HepG2 (cell line): ENCODE data around the gene ANTXR1. TPM values are rescaled to one million over a fixed set of nuclear protein-coding genes. Genes with fewer than 3 reads are reported as not detected.

Source experiments
- ATAC-seq: fragments of 200-7000 bp; cut with Tn5 transposase; 3 replicates; pipeline ENCODE4 v1.9.1; 2020; ENCODE audit warnings: mild to moderate bottlenecking, moderate library complexity
- BruUV-seq: library from RNA; stranded (reverse); fragments of 400-500 nt; replicated peaks from 2 replicates; lab custom pipeline; 2021; lab: Mats Ljungman, UMichigan
- CTCF ChIA-PET: fragments of 300-600 bp; formaldehyde crosslinking; extraction: SDS; loops from one replicate; lab custom pipeline; 2021; ENCODE audit warnings: low total read pairs, inconsistent platforms, low intra/inter-chr PET ratio; lab: Yijun Ruan, JAX
- POLR2A ChIA-PET: fragments of 350-600 bp; sonication (Branson Sonifier 250); formaldehyde crosslinking; loops from one replicate; lab custom pipeline; 2020; ENCODE audit warnings: antibody characterized with exemption, inconsistent platforms; lab: Yijun Ruan, JAX
- DNase-seq: peaks from one replicate; pipeline ENCODE4 v3.0.0-alpha.2; 2015; ENCODE audit warnings: low spot score
- FAIRE-seq: peaks from 3 replicates; lab custom pipeline; 2011; peaks lifted over from hg19 to GRCh38; lab: Jason Lieb, UNC
- H2AFZ ChIP-seq: one replicate; pipeline ENCODE4 v1.6.1; 2011; ENCODE audit warnings: low read length, inconsistent platforms
- H3K27ac ChIP-seq: fragments of 300-600 bp; 3 replicates; pipeline ENCODE4 v1.8.0; 2011; ENCODE audit warnings: mixed run types, mild to moderate bottlenecking, mixed read lengths, low read length, inconsistent platforms; ENCODE audit not compliant: insufficient read depth; ENCODE audit errors: extremely low read length
- H3K27me3 ChIP-seq, 2 experiments: fragments of 200-600 bp in 1 of 2; 2 replicates in 1 of 2; 3 replicates in 1 of 2; pipeline versions ENCODE4 v1.6.0 to v1.8.0; 2011; ENCODE audit warnings: low read length in 2 of 2, mild to moderate bottlenecking in 2 of 2, moderate library complexity in 2 of 2, inconsistent platforms in 1 of 2; ENCODE audit not compliant: insufficient read depth in 2 of 2, control insufficient read depth in 1 of 2
- H3K36me3 ChIP-seq, 2 experiments: fragments of 200-600 bp in 1 of 2; replicated peaks in 1 of 2; 2 replicates in 1 of 2; 3 replicates in 1 of 2; pipeline versions ENCODE4 v1.5.1 to v1.8.0; 2011; ENCODE audit warnings: low read length in 2 of 2, inconsistent platforms in 1 of 2; ENCODE audit not compliant: insufficient read depth in 2 of 2, control insufficient read depth in 1 of 2
- H3K4me1 ChIP-seq: 2 replicates; pipeline ENCODE4 v1.5.1; 2012; ENCODE audit warnings: low read length, inconsistent platforms; ENCODE audit not compliant: insufficient read depth
- H3K4me2 ChIP-seq: 2 replicates; pipeline ENCODE4 v1.6.0; 2011; ENCODE audit warnings: low read depth, low read length, inconsistent platforms
- H3K4me3 ChIP-seq, 3 experiments: fragments of 200-600 bp in 1 of 3; sonication (generic), shearing (Covaris generic) in 1 of 3; replicated peaks in 1 of 3; 2 replicates each; pipeline ENCODE4 v1.5.1; 2011 to 2016; ENCODE audit warnings: low read length in 3 of 3, inconsistent platforms in 2 of 3, low read depth in 2 of 3, mild to moderate bottlenecking in 2 of 3, control low read depth in 1 of 3, mixed read lengths in 1 of 3; ENCODE audit not compliant: insufficient read depth in 1 of 3
- H3K79me2 ChIP-seq: one replicate; pipeline ENCODE4 v1.6.1; 2011; ENCODE audit warnings: low read length, inconsistent platforms; ENCODE audit not compliant: insufficient read depth
- H3K9ac ChIP-seq: 2 replicates; pipeline ENCODE4 v1.6.0; 2011; ENCODE audit warnings: mild to moderate bottlenecking, low read depth, low read length, inconsistent platforms; ENCODE audit not compliant: insufficient read depth
- H3K9me3 ChIP-seq: 2 replicates; pipeline ENCODE4 v1.5.1; 2012; ENCODE audit warnings: mild to moderate bottlenecking, low read length
- H4K20me1 ChIP-seq: 2 replicates; pipeline ENCODE4 v1.6.0; 2011; ENCODE audit warnings: inconsistent platforms, mild to moderate bottlenecking, low read length, moderate library complexity; ENCODE audit not compliant: insufficient read depth
- BATF2 ChIP-seq: sonication (generic); formaldehyde crosslinking; IDR thresholded peaks from 2 replicates; pipeline ENCODE4 v1.8.0; 2022; ENCODE audit warnings: mild to moderate bottlenecking, missing genetic modification reagents, moderate library complexity
- MAFF ChIP-seq: IDR thresholded peaks from 2 replicates; pipeline ENCODE4 v1.6.1; 2011; ENCODE audit warnings: low read depth, low read length, improper control_type of control experiment
- RFX1 ChIP-seq: fragments of 450-650 bp; IDR thresholded peaks from 2 replicates; pipeline ENCODE4 v1.6.1; 2017
- ZNF350 ChIP-seq: sonication (generic); formaldehyde crosslinking; IDR thresholded peaks from 2 replicates; pipeline ENCODE4 v1.4.0; 2020; ENCODE audit warnings: mild to moderate bottlenecking, low read depth, missing genetic modification reagents, borderline replicate concordance
- ZNF616 ChIP-seq: sonication (generic); formaldehyde crosslinking; IDR thresholded peaks from 2 replicates; pipeline ENCODE4 v1.5.0; 2020; ENCODE audit warnings: low read depth, mild to moderate bottlenecking, missing genetic modification reagents
- WGBS: methylation state at CpG from one replicate; pipeline ENCODE4 v1.1.6; 2017; ENCODE audit warnings: low lambda C conversion rate; 5-methylcytosine and 5-hydroxymethylcytosine counted together
- in situ Hi-C: cut with HindIII; loops from 2 replicates; pipeline ENCODE4 v1.10.0; 2017; ENCODE audit warnings: low pct_unique_long_range_greater_than_20kb; ENCODE audit not compliant: extremely low pct_ligation_motif_present
- intact Hi-C: fragments of 100-400 bp; cut with micrococcal nuclease; formaldehyde crosslinking; loops from one replicate; pipeline ENCODE4 v1.10.0; 2022; ENCODE audit not compliant: unreplicated experiment
- polyA plus RNA-seq, 8 experiments: library from polyadenylated mRNA; depleted of rRNA in 3 of 8; stranded (reverse) in 7 of 8; unstranded in 1 of 8; fragments of >200 nt; fragmentation: Illumina TruSeq in 4 of 8; extraction: Trizol in 4 of 8; gene quantifications; 2 replicates each; pipeline versions ENCODE4 v1.2.1 to v1.2.3, GENCODE V29; 2011 to 2016; ENCODE audit warnings: low read depth in 4 of 8, missing spikeins in 1 of 8, mixed read lengths in 1 of 8; ENCODE audit not compliant: insufficient read depth in 1 of 8
- total RNA-seq, 5 experiments: library from RNA; depleted of rRNA; stranded (reverse); fragments of >200 nt; fragmentation: Illumina TruSeq; extraction: Trizol; gene quantifications; 2 replicates each; pipeline ENCODE4 v1.2.3, GENCODE V29; 2016; ENCODE audit warnings: low read depth in 1 of 5

Gene ANTXR1
- total and polyA plus RNA-seq, 2 of the 13 experiments (the other 11 are each of a cell fraction or from before 2014, with no cell fraction given) = 4.5 to 12.7 TPM

GRCh38 chr2:69168144-69168813, 155.3 kb downstream of the ANTXR1 start:
- peaks cover 0 to 1% of the 10 kb centered on the region in 2 experiments; a peak in 1 of 5 replicates for H3K36me3 ChIP-seq
- TF ChIP-seq RFX1 (0 out of 2 replicates have a peak, but pooled peaks have one; percentile 1), ZNF616 (CRISPR knock-in tag) (0 out of 2 replicates have a peak, but pooled peaks have one; percentile 40), ZNF350 (no peak)
- FAIRE-seq (no peak), DNase-seq (no peak), ATAC-seq (no peak)
- no peak overlapping the region for H3K4me2 ChIP-seq
- BruUV-seq = no TSS peak
- no peaks in the 10 kb centered on the region for H4K20me1 ChIP-seq
- H3K4me3 ChIP-seq = no peak overlapping the region
- intact Hi-C loops = no loop called here
- in situ Hi-C loops = loop anchor here (5.0 kb wide), 1 partner anchor 134 kb away; no protein-coding TSS in a partner anchor
- H3K27ac ChIP-seq = no peak overlapping the region
- H3K9ac ChIP-seq = no peak overlapping the region
- POLR2A ChIA-PET = interaction anchor here (1.9 to 2.3 kb wide), 2 partner anchors 8 to 10 kb away, joined by 4 to 46 read pairs; no protein-coding TSS in a partner anchor
- no peak overlapping the region for H2AFZ ChIP-seq
- no peaks in the 10 kb centered on the region for H3K27me3 ChIP-seq
- peaks cover 75% of the 10 kb centered on the region for H3K4me1 ChIP-seq
- WGBS = 97% methylated on average over 3 of the region's 3 CpGs
- CTCF ChIA-PET = no interaction called here
- no peaks in the 10 kb centered on the region for H3K9me3 ChIP-seq
- H3K79me2 ChIP-seq = no peaks in the 10 kb centered on the region

- Histone ChIP-seq H3K27me3 (no peaks in the 10 kb centered on the region), H3K9me3 (no peaks in the 10 kb centered on the region), H3K27ac (no peak overlapping the region), H3K9ac (no peak overlapping the region), H3K4me1 (peaks cover 75% of the 10 kb centered on the region), H4K20me1 (no peaks in the 10 kb centered on the region), H3K79me2 (no peaks in the 10 kb centered on the region), H3K4me3 (no peak overlapping the region), H2AFZ (no peak overlapping the region), H3K36me3 (peaks cover 0 to 1% of the 10 kb centered on the region in 2 experiments; a peak in 1 of 5 replicates), H3K4me2 (no peak overlapping the region)
- no peak for DNase-seq
- ChIA-PET CTCF (no interaction called here), POLR2A (interaction anchor here (1.9 kb wide), 1 partner anchor 9 kb away, joined by 4 read pairs; no protein-coding TSS in a partner anchor)
- intact Hi-C loops = no loop called here
- ATAC-seq = no peak
- no TSS peak for BruUV-seq
- in situ Hi-C loops = loop anchor here (5.0 kb wide), 1 partner anchor 133 kb away; no protein-coding TSS in a partner anchor
- no peak for TF ChIP-seq MAFF
- TF ChIP-seq BATF2 (CRISPR knock-in tag) = 0 out of 2 replicates have a peak, but pooled peaks have one; percentile 21
- 97% methylated on average over 6 of the region's 6 CpGs for WGBS
- FAIRE-seq = no peak
Measured at GRCh38 chr2:69168950-69169654, 156.1 kb downstream of the ANTXR1 start.
